Suppressor macrophage (primary cell): ENCODE results near the gene FAM210A.

ENCODE experiments used
- DNase-seq, 4 experiments: peaks; one replicate each; pipeline ENCODE4 v3.0.0-alpha.2; 2020 to 2022

The FAM210A gene

GRCh38 chr18:13643261-13643751 is 83.1 kb downstream of the FAM210A start:
- no peak for DNase-seq

GRCh38 chr18:13642440-13642827 is 83.9 kb downstream of the FAM210A start:
- no peak for DNase-seq

GRCh38 chr18:13641551-13642439 is 84.6 kb downstream of the FAM210A start:
- peak; percentile 2 to 35 (median 18) for DNase-seq

GRCh38 chr18:13640266-13640860 is 86.0 kb downstream of the FAM210A start:
- DNase-seq: no peak

- no peak for DNase-seq
Observed at GRCh38 chr18:13638719-13639595, 87.4 kb downstream of the FAM210A start.

- no peak for DNase-seq
Observed at GRCh38 chr18:13635046-13635445, 91.3 kb downstream of the FAM210A start.

GRCh38 chr18:13633700-13634099 is 92.7 kb downstream of the FAM210A start:
- no peak for DNase-seq

GRCh38 chr18:13630716-13631268 is 95.6 kb downstream of the FAM210A start:
- DNase-seq: no peak

GRCh38 chr18:13629841-13630715 is 96.3 kb downstream of the FAM210A start:
- peak; percentile 66 to 82 (median 82) for DNase-seq

- no peak for DNase-seq
Observed at GRCh38 chr18:13628211-13628610, 98.1 kb downstream of the FAM210A start.

- no peak for DNase-seq
Observed at GRCh38 chr18:13627639-13628038, 98.7 kb downstream of the FAM210A start.

- DNase-seq: no peak
Observed at GRCh38 chr18:13626544-13626908, 99.8 kb downstream of the FAM210A start.

GRCh38 chr18:13625843-13626543 is 100.4 kb downstream of the FAM210A start:
- no peak for DNase-seq

- DNase-seq: no peak
Observed at GRCh38 chr18:13625355-13625754, 101.0 kb downstream of the FAM210A start.

GRCh38 chr18:13624563-13625237 is 101.7 kb downstream of the FAM210A start:
- no peak for DNase-seq

GRCh38 chr18:13623871-13624270 is 102.5 kb downstream of the FAM210A start:
- no peak for DNase-seq

GRCh38 chr18:13623348-13623747 is 103.0 kb downstream of the FAM210A start:
- DNase-seq: peak; percentile 74 to 84 (median 82)

- DNase-seq: no peak
Observed at GRCh38 chr18:13622751-13623150, 103.6 kb downstream of the FAM210A start.

GRCh38 chr18:13621886-13622619 is 104.3 kb downstream of the FAM210A start:
- no peak for DNase-seq

GRCh38 chr18:13621446-13621849 is 104.9 kb downstream of the FAM210A start:
- no peak for DNase-seq
